HG02981 (cell line): ENCODE results near the gene LDLRAD4.
"Not testable (repeated sequence)": the region's sequence is repeated elsewhere in the genome, so short reads cannot be mapped to it uniquely, and the experiment has no call there.

Source experiments
- ATAC-seq: cut with Tn5 transposase; IDR thresholded peaks from one replicate; pipeline ENCODE4 v1.9.1; 2021; ENCODE audit warnings: mild to moderate bottlenecking, moderate library complexity; ENCODE audit not compliant: unreplicated experiment

The LDLRAD4 gene

GRCh38 chr18:13245481-13246000 lies 27.0 kb downstream of the LDLRAD4 start:
- ATAC-seq = no peak

GRCh38 chr18:13246121-13246520 lies 27.6 kb downstream of the LDLRAD4 start:
- ATAC-seq = no peak

GRCh38 chr18:13246591-13246990 lies 28.0 kb downstream of the LDLRAD4 start:
- ATAC-seq = no peak

- no peak for ATAC-seq
Measured at GRCh38 chr18:13247506-13247905, 28.9 kb downstream of the LDLRAD4 start.

GRCh38 chr18:13252686-13253410 lies 34.3 kb downstream of the LDLRAD4 start:
- ATAC-seq = no peak

- ATAC-seq = no peak
Measured at GRCh38 chr18:13253786-13254688, 35.5 kb downstream of the LDLRAD4 start.

GRCh38 chr18:13254971-13255927 lies 36.7 kb downstream of the LDLRAD4 start:
- no peak for ATAC-seq

- no peak for ATAC-seq
Measured at GRCh38 chr18:13256444-13257305, 38.1 kb downstream of the LDLRAD4 start.

- ATAC-seq = no peak
Measured at GRCh38 chr18:13257361-13257980, 38.9 kb downstream of the LDLRAD4 start.

GRCh38 chr18:13258921-13259320 lies 40.4 kb downstream of the LDLRAD4 start:
- ATAC-seq = no peak

- ATAC-seq = no peak
Measured at GRCh38 chr18:13259701-13260100, 41.1 kb downstream of the LDLRAD4 start.

GRCh38 chr18:13260197-13260934 lies 41.8 kb downstream of the LDLRAD4 start:
- no peak for ATAC-seq

GRCh38 chr18:13260935-13261640 lies 42.5 kb downstream of the LDLRAD4 start:
- ATAC-seq = no peak

GRCh38 chr18:13261661-13262357 lies 43.2 kb downstream of the LDLRAD4 start:
- no peak for ATAC-seq

- not testable (repeated sequence) for ATAC-seq
Measured at GRCh38 chr18:13262358-13262680, 43.8 kb downstream of the LDLRAD4 start.

GRCh38 chr18:13262839-13263691 lies 44.5 kb downstream of the LDLRAD4 start:
- no peak for ATAC-seq
